HG02970 (cell line): ENCODE data around the gene CALY.

Experiments
- ATAC-seq: cut with Tn5 transposase; IDR thresholded peaks from one replicate; pipeline ENCODE4 v1.9.1; 2021; ENCODE audit warnings: mild to moderate bottlenecking, moderate library complexity, moderate number of reproducible peaks; ENCODE audit not compliant: unreplicated experiment, low FRiP score

The CALY gene

DNA sequence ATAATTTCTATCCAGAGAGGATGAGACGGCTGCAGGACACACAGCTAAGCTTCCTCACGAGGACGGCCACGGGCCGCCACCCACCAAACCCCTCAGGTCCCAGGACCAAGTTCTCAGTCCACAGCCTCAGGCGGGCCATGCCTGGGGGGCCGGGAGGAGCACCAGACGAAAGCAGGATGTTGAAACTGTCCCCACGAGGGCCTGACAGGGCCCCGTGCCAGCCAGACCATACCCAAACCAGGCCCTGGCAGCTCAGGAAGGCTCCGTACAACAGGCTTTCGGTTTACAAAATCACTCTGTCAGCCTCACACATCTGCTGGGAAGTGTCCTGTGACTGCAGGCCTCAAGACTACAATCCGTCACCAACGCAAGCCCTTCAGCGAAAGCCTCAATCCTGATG is 42.5 kb downstream of the CALY start:
- ATAC-seq = no peak

GRCh38 chr10:133293810-133294119 is 42.9 kb downstream of the CALY start:
- no peak for ATAC-seq

GRCh38 chr10:133292919-133293809 is 43.5 kb downstream of the CALY start:
- no peak for ATAC-seq

DNA sequence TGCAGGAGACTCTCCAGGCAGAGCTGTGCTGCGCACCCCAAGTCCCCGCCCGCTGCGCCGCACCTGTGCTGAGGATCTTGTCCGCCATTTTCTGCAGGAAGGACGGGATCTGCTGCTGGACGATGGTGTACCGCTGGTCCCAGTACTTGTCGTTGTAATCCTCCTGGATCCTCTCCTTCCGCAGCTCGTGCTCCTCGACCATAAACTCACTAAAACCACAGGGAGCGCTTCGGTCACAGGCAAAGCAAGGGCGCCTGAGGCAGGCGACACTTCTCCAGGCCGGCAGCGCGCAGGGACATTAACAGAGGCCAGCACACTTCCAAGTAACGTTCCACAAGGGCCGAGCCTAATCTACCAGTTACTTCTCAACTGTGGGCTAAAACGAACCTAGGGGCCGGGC is 46.9 kb downstream of the CALY start:
- ATAC-seq = no peak

- ATAC-seq = no peak
Measured at GRCh38 chr10:133287832-133288500, 48.7 kb downstream of the CALY start.

DNA sequence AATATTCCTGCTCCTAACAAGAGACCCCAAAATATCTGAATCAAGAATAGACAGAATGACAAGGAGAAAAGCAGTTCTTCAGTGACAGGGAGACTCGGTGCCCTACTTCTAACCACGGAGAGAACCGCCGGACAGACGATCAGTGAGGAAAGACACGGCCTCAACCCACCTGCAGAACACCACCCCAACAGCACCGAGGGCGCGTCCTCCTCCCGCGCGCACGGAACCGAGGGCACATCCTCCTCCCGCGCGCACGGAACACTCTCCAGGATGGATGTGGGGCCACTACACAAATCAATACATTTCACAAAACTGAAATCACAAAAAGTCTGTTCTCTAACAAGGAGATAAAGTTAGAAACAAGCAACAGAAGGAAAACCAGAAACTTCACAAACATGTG is 50.3 kb downstream of the CALY start:
- ATAC-seq = no peak

DNA sequence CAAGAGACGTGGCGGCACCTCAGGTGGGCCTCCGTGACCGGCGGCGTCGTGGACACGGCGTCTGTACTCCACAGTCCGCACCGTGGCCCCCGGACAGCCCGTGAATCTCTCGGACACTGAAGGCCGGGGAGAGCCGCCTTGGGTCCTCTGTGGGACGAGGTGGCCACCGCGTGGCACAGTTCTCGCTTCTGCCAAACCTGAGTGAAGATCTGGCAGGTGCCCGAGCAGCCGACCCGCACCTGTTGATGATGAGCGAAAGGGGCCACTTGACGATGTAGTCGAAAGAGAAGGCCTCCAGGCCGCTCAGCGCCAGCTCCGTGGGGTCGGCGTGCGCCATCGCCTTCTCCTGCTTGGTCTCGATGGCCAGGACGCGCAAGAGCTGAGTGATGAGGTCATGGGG is 51.5 kb downstream of the CALY start:
- no peak for ATAC-seq

DNA sequence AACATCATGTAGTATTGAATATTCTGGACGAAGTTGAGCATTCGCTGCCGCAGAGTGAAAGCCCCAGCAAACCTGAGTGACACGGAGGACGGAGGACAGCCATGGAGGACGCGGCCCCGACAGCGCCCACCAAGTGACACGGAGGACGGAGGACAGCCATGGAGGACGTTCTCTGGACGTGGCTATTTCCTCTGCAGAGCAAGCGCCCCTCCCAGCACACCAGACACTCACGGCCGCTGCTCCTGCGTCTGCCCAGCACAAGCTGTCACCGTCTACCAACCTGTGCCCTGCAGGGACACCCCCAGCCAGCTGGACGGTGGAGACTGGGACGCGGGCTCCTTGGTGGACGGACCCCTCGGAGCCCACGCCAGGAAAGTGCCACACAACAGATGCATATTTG is 52.8 kb downstream of the CALY start:
- no peak for ATAC-seq

DNA sequence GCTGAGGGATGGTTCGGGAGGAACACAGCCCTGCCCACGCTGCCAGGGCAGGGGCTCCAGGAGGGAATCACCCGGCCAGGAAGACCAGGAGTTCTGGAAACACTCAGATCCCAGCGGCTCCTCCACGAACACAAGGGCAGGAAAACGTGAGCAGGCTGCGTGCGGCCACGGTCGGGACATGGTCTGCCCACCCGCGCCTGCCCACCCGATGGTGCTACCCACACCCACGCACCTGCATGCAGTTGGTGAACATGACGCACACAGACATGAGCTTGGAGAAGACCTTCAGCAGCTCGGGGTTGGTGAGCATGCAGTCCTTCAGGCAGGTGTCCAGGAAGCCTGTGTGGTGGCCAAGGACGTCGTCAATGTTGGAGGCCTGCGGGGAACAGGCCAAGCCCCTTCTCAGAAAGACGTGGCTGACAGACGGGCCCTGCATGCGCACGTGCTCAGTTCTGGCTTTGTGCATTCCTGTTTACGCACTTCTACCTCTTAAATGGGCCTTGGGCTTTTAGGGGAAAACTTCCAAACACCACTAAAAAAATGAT is 53.8 kb downstream of the CALY start:
- no peak for ATAC-seq

DNA sequence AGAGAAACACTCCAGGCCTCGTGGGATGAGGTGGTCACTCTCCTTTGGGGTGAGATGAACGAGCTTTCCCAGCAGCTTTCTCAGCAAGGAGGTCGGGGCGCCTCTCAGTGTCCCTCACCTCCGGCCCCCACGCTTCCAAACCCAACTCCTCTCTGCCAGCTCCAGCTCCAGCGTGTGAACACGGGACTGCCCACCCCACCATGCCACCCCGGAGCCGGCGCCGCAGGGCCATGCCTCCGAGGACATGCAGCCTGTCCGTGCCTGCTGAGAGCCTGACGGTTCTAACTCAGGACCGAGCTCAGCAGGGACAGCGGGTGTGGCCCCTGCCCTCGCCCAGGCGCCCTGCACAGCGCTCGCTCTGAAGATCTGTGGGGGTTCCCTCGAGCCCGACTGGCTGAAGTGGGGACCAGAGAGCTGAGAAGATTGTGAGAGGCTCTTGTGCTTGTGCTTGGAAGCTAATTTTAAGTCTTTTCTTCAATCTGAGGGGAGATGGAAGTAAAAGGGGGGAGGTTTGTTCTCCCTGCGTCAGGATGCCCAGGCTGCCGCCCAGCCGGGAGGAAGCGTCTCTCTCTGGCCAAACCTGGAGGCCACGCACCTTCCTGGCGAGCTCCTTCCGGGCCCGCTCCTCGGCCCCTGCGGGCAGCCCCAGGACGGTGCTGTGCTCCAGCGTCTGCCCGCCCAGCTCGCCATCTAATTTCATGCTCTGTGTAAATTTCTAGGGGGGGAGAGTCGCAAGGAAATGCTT is 54.9 kb downstream of the CALY start:
- ATAC-seq = no peak

GRCh38 chr10:133281084-133281483 is 55.6 kb downstream of the CALY start:
- ATAC-seq = no peak

GRCh38 chr10:133280391-133281059 is 56.2 kb downstream of the CALY start:
- ATAC-seq = no peak

DNA sequence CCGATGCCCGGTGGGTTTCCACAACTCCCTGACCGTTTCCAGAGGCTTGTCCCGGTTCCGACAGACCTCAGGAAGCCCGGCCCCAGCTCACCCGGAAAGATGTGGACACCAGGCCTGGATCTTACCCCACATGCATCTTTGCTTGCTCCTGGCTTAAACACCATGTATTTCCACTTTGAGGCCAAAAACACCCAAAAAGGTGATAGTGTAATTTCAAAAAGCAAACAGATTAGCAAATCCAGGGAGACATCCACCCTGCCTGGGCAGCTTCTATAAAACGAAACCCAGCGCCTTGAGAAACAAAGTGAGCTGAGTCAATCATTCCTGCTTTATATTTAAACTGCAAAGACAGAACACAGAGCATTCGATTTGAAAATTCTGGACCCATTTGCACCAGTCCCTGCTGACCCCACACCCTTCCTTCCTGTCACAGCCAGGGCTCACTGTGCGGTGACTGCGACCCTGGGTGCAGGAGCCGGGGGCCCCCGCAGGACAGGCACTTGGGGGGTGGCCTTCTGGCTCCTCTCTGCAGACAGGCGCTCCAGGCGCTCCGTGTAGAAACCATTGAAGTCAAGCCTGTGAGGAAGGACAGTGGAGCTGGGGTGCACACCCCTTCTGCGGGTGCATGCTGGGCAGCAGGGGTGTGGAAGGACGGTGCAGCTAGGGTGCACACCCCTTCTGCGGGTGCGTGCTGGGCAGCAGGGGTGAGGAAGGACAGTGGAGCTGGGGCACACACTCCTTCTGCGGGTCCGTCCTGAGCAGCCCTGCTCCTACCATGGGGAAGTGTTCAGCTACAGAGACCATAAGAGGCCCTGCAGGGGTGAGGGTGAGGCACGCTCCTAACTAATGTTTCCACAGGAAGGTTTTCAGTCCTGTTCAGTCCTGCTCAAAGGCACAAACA is 57.1 kb downstream of the CALY start:
- no peak for ATAC-seq

DNA sequence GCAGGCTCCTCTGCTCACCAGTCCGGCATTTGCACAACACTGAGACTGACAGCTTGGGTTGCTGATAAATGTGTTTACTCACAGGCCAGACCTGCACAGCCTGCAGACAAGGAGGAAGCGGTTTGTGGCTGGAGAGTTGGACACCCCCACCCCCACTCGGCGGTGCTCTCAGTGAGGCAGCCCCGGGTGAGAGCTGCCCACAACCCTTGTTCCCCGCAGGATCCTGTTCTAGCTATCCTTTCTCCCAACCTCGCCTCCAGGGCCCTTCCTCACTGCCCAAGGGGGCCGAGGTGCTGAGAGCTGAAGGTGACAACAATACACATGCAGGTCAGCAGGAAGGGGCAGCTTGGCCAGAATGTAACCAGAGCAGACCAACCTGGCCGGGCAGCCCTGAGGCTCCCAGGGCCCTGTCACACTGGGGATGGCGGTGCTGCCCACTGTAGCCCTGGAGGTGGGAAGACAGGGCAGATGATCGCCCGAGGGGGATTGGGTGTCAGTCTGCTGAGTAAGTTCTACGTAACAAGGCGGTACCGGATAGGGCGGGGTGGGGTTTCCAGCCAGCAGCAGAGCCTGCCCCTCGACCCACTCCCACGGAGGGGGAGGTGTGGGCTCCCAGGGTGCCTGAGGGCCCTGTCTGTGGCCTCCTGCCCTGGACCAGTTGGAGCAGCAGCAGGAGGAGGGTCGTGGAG is 58.0 kb downstream of the CALY start:
- no peak for ATAC-seq

DNA sequence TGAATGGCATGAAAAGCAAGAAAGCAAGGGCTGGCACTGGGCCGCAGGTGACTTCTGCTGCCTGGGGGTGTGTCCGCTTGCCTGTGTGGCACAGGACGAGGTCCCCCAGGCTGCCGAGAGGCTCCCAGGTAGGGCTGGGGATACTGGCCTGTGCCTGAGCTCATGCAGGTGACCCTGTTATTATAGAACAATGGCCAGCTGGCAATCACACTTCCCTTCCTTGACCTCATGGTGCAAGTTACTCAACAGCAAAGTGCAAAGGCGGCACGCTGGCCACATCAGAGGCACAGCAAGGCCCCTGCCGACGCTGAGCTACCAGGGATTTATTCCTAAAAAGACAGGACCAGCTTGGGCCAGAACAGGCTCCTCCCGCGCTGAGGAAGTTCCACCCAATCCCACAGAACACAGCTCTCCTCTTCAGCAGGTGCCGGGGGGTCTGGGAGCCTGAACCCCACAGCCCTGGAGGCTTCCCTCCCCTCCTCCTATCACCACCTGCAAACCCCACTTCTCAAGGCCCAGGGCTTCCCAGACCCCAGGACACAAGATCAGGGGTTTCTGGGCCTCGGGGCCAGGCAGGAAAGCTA is 58.6 kb downstream of the CALY start:
- ATAC-seq = no peak

DNA sequence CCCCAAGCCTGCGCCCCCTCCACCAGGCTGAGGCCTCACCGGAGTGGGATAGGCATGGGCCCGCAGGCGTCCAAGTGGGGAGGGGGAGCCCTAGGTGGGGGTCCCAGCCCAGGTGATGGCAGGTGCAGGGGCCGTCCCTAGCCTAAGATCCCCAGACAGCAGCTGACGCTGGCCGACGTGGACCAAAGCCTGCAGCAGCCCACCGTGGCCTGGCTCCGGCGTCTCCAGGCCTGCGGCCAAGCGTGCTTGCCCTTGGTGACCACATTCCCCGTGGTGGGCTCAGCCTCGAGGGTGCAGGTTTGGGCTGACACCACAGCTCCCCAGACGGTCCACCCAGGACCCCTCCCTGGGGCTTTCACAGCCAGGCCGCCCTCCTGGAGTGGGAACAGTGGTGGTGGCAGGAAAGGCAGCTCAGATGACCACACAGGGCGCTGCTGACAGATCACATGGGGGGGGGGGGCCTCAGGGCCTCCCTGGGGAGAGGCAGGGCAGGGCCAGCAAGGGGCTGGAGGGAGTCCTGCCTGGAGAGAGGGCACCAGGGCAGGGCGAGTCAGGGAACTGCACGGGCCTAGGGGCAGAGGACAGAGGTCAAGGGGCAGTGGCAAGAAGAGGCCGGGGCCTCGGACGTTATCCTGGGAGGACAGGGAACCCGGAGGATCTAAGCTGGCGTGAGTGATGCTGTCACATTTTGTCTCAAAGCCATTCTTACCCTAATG is 59.3 kb downstream of the CALY start:
- no peak for ATAC-seq

DNA sequence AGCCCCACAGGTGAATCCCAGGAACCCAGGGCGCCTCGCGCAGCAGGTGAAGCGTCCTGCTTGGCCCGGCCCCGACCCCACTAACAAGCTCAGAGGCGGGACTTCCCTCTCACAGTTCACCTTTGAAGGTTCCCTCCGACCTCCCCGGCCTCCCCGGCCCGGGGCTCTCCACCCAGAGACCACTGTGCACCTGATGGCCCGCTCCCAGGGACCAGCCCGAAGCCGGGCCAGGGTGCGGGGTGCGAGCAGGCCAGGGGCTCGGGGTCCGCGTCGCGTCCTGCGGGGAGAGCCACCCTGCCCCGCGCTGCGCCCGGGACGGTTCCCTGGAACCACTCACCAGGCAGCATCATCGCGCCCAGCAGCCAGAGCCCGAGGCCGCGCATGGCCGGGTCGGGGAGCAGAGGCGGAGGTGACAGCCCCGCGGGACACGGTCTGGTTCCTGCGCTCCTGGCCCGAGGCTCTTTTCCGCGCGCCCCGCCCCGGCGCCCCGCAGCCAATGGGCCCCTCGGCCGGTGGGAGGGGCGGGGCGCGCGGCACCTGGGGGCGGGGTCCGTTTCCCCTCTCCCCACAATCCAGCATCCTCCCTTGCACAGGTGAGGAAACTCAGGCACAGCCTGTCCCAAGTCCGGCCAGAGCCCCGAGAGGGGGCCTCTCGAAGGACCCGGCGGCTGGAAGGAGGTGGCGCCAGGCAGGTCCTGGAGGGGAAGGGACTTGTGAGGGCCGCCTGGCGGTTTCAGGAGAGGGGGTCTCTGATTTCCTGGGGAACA is 60.1 kb downstream of the CALY start, which contains the start of gene ADAM8:
ADAM8 (minus strand) TSS at position 434 of the 767 bp plus-strand sequence; CDS start at position 383, 51 bp downstream.
- ATAC-seq = peak; percentile 35
